OCI-M2 (cell line): ENCODE data around the gene MLPH.

Source experiments
- DNase-seq: peaks from one replicate; lab custom pipeline; 2025; ENCODE audit not compliant: unreplicated experiment; lab: John Stamatoyannopoulos, UW

The MLPH gene

DNA sequence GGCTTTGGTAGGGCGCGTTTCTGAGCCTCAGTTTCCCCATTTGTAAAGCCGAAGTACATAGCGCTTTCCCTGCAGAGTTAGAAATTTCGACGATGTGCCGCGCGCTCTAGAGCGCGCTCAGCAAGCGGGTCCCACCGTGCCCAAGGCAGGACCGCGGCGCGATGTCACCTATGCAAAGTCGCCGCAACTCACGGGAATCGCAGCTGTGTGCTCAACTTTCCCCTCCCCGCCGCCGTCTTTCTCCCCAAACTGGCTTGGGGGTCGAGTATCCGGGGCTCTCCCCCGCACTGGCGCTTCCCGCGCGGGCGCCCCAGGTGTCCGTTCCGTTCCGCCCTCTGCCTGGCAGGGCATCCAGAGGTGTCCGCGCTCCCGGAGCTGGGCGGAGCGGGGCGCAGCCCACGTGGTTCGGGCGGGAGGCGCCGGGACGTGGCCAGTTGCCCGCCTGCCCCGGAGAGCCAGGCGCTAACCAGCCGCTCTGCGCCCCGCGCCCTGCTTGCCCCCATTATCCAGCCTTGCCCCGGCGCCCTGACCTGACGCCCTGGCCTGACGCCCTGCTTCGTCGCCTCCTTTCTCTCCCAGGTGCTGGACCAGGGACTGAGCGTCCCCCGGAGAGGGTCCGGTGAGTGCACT lies at the start of gene MLPH:
MLPH (plus strand) TSS at position 433 of the 630 bp plus-strand sequence. CDS start 6,176 bp downstream, outside the sequence.
- DNase-seq: no peak

- no peak for DNase-seq
Measured at GRCh38 chr2:237437566-237437965, 49.5 kb upstream of the MLPH start.

DNA sequence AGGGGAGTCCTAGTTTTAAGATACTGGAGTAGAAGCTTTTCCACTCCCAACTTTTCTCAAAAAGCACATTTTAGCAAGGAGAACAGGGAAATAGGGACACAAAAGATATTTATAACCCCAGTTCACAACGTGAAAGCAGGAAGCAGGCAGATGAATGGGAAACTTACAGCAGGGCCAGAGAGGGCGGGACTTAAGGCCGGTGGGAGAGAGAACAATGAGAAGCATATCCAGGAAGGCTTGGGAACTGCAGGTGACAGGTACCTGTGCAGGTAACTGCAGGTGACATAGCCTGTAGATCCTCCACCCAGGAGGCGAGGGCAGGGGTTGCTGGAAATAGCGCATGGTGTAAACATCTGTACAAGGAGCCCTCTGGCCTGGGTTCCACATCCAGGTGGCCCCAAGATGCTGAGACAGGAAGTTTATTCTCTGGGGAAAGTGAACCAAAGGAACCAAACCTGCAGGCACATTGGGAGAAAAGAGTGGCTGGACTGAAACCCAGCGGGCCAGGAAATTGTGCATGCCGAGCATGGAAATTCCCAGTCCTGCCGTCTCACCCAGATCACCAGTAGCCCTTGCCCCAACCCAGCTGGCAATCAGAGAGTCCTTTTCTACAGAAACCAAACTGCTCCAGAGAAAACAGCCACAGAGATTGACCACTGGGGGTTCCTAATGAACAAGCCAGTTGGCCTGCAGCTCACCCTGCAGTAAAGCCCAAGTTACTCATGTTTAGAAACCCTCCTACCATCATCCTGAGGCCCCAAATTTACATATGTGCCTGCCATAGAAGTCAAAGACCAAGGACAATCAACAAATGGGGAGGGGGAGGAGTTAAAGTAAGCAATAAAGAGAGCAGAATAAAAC lies 48.7 kb upstream of the MLPH start:
- no peak for DNase-seq

DNA sequence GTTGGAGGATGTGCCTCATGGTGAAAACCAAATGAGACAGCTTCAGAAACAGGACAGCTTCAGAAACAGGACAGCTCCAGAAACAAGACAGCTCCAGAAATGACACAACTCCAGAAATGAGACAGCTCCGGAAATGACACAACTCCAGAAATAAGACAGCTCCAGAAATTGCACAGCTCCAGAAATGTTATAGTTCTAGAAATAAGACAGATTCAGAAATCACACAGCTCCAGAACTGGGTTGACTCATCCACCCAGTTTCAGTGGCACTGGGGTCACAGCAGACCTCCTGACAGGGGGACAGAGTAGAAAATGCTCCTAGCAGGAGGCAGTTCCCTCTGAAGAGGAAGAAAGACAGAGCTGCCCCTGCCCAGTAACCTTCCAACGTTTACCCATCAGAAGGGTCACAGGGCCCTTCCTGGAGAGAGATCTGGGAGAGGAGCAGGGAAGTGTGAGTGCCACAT lies 46.2 kb upstream of the MLPH start:
- no peak for DNase-seq

DNA sequence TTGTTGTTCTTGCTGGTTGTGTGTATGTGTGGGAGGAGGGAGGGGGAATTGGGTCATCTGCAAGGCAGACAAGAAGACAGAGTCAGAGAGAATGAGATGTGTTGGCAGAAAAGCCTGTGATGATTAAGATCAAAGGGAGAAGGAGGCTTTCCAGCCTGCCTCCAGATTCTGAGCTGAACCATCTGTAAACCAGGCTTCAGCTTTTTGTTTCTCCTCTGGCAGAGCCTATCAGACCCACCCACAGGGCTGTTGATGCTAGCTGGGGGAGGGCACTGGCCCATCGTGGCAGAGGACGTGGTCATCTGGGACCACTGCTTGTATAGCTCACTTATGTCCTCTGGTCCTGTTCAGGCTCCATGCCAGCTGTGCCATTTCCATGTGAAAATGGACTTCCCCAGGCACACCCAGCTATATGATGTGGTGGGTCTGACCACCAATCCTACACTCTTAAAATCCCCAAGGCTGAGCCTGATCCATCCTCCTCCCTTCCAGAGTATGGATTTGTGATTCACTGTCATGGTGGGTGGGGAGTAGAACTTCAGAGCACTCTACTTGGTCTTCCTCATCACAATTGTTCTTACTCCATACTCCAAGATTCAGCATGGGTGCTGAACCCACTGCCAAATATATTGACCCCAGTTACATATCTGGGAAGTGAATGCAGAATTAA lies 45.3 kb upstream of the MLPH start:
- DNase-seq: no peak

- DNase-seq: no peak
Measured at GRCh38 chr2:237444071-237444470, 43.0 kb upstream of the MLPH start.

DNA sequence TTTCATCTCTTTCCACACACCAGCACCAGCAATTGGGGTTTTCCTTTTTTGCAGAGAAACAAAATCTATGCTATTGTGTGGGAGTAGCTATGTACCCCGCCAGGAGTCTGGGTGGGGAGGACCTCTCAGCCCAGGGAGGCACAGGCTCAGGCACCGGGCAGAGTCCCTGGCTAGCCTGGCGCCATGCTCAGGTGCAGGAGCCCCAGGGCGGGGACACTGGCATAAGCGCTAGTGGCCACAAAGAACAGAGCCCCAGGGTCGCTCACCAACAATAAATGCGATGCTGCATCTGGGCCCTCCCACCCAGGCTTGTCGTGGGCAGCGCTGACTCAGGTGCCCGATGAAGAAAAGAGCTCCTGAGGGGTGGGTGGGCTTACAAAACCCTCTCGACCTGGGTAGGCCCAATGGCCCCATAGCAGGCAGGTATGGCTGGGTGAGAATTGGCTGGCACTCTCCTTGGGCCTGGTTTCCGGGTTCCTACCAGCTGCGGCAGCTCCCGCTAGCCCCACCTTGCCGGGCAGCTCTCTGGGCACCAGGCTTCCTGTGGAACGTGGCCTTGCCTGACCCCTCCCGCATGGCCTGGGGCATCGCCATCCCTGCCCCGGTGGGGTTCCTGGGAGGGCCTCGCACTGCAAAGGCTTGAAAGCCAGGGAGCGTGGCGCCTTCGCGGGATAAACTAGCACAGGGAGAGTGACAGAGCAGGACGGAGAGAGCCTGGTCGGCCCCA lies 41.3 kb upstream of the MLPH start:
- no peak for DNase-seq

GRCh38 chr2:237446338-237446665 lies 40.7 kb upstream of the MLPH start:
- DNase-seq: no peak

DNA sequence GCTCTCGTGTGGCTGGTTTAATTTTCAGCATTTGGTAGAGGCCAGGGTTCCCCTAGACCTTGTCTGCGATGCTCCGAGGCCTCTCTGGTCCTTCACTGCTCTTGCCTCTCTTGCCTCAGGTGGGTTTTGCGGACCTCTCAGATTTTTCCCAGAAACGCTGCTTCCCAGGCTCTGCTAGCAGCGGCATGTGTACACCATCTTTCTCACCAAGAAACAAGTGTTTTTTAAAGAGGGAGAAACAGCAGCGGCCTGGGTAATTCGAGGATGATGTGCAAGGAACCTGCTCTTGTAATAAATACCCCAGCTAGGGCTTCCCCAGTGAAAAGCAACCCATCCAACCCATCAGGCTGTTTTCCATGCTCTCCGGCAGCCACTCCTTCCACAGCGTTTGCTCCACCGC lies 39.6 kb upstream of the MLPH start:
- DNase-seq: no peak

GRCh38 chr2:237448171-237448570 lies 38.9 kb upstream of the MLPH start:
- DNase-seq: no peak

DNA sequence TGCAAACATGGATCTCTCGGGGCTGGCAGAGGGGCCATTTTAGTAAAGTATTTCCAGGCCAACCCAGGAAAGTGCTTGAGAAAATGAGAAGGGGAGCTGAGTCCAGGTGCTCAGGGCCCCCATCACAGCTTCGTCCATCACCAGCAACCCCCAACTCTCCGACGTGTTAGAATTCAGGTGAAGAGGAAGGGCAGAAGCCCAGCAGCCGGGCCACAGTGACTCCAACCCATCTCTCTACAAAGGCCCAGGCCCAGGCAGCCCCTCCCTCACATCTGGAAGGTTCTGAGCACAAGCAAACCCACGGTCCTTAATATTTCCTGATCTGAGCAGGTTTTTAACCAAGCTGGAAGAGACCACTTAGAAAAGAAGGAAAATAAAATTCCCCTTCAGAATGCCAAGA lies 38.4 kb upstream of the MLPH start:
- no peak for DNase-seq

DNA sequence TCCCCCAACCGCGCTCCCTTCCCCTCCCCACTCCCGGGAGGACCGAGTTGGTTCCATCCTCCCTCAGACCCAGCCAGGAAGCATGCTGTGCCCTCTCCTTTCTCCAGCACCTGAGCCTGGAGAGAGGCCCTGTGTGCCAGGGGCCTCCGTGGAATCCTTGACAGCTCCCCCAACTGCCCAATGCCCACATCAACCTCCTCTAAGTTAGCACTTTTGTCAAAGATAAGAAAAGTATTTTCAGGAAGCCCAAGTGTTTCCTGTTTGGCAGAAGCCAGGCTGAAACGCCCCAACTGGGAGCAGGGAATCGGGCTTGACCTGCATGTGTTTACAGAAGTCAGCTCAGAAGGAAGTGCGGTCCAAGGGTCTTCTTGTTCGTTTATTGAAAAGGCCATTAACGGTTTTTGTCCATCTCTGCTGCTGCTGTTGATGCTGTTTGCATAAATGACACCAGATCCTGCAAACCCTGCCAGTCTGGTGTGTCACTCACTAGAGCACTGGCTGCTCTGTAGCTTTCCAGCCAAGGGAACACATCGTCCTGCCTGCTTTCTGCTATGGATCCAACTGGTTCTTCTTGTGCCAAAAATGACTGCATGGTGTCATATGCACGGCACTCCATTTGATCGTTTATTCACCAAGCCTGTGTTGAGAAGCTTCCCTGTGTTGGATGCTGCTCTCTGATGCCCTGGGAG lies 37.7 kb upstream of the MLPH start:
- no peak for DNase-seq

- no peak for DNase-seq
Measured at GRCh38 chr2:237450108-237450507, 36.9 kb upstream of the MLPH start.

DNA sequence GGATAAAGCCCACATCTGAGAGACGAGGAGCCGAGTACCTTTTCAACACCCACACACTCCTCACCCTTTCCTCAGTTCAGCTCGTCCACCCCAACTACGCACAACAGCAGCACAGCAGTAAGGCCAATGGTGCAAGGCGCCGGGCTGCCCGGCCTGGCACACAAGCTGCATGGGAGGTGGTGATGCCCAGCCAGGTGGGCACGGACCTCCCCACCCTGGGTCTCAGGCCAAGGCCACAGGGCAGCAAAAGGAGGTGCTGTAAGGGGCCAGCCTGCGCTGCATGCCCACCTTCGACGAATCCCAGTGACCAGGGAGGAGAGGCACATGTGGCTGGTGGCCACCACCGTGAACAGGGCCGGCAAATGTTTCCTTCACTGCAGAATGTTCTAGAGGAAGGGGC lies 36.5 kb upstream of the MLPH start:
- DNase-seq: no peak

- DNase-seq: no peak
Measured at GRCh38 chr2:237451643-237452469, 35.2 kb upstream of the MLPH start.

DNA sequence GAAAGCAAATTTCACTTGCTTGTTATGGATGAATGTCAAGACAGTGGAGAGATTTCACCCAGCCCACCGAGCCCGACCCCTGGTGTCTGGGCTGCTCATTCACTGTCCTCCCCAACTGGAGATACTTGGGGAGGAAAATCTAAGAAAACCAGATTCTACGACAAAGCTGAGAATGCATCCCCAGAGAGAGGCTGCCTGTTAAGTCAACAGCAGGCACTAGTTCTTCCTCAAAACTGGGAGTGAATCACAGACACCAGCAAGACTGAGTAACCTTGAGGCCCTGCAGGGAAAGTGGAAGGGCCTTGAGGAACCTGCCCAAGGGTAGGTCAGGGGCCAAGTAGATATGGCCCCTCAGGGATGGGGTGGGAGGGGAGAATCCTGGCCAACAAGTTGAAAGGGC lies 34.2 kb upstream of the MLPH start:
- DNase-seq: no peak

- DNase-seq: no peak
Measured at GRCh38 chr2:237453671-237454070, 33.4 kb upstream of the MLPH start.

DNA sequence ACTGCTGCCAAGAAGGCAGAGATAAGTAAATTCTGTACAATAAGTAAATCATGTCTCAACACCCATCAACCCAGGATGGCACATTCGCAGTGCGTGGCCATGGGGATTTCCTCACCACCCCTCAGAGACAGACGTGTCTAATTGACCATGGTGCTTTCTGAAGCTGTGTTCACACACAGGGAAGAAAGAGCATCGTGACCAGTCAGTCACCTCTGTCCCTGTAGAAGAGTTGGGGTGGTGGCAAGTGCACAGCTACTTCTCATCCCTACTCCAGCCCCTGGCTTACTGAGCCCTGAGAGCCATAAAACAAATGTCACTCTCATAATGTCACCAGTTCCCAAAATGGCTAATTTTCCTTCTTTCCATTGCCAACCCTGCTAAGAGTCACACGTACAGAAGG lies 31.3 kb upstream of the MLPH start:
- no peak for DNase-seq

DNA sequence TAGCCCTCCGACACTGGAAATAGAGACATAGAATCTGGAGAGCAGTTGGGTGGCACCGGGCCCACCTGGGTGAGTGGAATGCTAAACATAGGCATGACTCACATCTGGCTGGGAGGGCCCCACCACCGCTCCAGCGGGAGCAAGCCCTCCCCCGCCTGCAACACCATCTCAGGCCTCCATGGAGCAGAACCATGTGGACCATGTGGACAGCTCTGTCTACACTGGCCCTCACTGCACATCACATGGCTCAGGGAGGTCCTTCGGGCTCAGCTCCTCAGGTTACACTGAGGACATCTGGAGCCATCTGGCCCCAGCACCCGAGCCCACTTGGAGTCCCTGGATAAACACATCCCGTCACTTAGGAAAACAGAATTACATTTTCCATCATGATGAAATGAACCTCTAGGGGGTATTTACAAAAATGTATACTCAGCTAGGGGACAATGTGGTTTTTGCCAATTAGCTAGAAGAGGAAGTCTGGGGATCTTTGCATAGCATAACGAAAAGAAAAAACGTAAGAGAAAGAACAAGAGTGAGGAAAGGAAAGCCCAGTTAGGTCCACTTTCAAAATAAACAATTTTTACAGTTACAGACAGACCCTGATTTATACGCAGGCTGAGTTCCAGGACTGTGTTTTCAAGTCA lies 30.7 kb upstream of the MLPH start:
- no peak for DNase-seq
